ENCODE results near the gene CRELD1. TPM values are rescaled to one million over a fixed set of nuclear protein-coding genes. Genes with fewer than 3 reads are reported as not detected.

The CRELD1 gene
- total and polyA plus RNA-seq, 2 of the 13 experiments (the other 11 are each of a cell fraction or from before 2014, with no cell fraction given): 27.1 to 61.9 TPM

- TF ChIP-seq HINFP (CRISPR knock-in tag; IDR thresholded peaks at IDR 0.05; ENCODE audit: low read depth) (peak; percentile 75; the same call in 1 of the 2 replicates), SOX5 (CRISPR knock-in tag; IDR thresholded peaks at IDR 0.05; ENCODE audit: borderline replicate concordance) (0 out of 2 replicates have a peak, but pooled peaks have one; percentile 31), GMEB1 (CRISPR knock-in tag; IDR thresholded peaks at IDR 0.05; ENCODE audit: borderline replicate concordance) (no peak), ZNF17 (CRISPR knock-in tag; IDR thresholded peaks at IDR 0.05) (peak; percentile 93; the same call in 1 of the 2 replicates), AGO2 (optimal IDR thresholded peaks at IDR 0.05; ENCODE audit: low read depth, low read length) (peak; percentile 95), PRPF4 (IDR thresholded peaks at IDR 0.05; ENCODE audit: low read depth, low read length, poor library complexity, severe bottlenecking) (no peak), ZBTB10 (CRISPR knock-in tag; IDR thresholded peaks at IDR 0.05; ENCODE audit: borderline replicate concordance) (peak; percentile 89), ASH2L (IDR thresholded peaks at IDR 0.05; ENCODE audit: insufficient read length, low read depth, low read length) (peak; percentile 70), KAT2B (IDR thresholded peaks at IDR 0.05; ENCODE audit: borderline replicate concordance, low read depth, low read length) (no peak), YEATS4 (CRISPR knock-in tag; IDR thresholded peaks at IDR 0.05; ENCODE audit: borderline replicate concordance) (peak; percentile 72; the same call in 1 of the 2 replicates), ATF2 (CRISPR knock-in tag; IDR thresholded peaks at IDR 0.05) (peak; percentile 34), HHEX (CRISPR knock-in tag; IDR thresholded peaks at IDR 0.05) (no peak), STAT6 (CRISPR knock-in tag; IDR thresholded peaks at IDR 0.05; ENCODE audit: borderline replicate concordance) (no peak), MYPOP (CRISPR knock-in tag; IDR thresholded peaks at IDR 0.05) (peak; percentile 86), GATAD1 (CRISPR knock-in tag; IDR thresholded peaks at IDR 0.05) (0 out of 2 replicates have a peak, but pooled peaks have one; percentile 36), NCOA1 (CRISPR knock-in tag; IDR thresholded peaks at IDR 0.05) (no peak)
Observed at GRCh38 chr3:9915254-9916141, 18.1 kb upstream of the CRELD1 start (continued).
